ENCODE measurements around the gene PRRT1B. TPM values are rescaled to one million over a fixed set of nuclear protein-coding genes. Genes with fewer than 3 reads are reported as not detected.

Gene PRRT1B
- total and polyA plus RNA-seq, 9 of the 15 experiments (the other 6 are each of a cell fraction or from before 2014, with no cell fraction given), result not detected

DNA sequence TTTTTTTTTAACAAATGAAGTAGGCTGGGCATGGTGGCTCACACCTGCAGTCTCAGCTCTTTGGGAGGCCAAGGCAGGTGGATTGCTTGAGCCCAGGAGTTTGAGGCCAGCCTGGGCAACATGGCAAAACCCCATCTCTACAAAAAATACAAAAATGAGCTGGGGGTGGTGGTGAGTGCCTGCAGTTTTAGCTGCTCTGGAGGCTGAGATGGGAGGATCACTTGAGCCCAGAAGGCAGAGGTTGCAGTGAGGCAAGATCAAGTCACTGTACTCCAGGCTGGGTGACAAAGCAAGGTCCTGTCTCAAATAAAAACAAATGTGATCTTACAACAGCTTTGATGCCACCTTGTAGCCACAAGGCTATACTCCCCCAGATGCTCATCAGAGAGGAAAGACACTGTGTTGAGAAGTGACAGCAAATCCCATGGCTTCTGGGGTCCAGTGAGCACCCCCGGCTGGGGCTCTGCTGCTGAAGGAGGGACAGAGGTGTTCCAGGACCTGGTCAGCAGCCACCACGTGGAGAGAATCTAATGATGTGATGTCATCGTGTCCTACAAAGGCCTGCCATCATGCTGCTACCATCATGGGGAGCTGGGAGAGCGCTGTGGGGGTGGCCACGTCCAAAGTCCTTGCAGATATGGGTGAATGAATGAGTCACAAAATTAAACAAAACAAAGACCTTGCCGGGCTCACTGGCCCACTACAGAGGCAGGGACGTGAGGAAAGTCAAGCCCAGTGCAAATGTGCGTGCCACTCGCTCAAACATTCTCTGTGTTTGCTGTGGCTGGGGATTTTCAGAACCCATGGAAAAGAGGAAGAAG lies 60.7 kb downstream of the PRRT1B start (continued):
- TF ChIP-seq, protein P1, sequence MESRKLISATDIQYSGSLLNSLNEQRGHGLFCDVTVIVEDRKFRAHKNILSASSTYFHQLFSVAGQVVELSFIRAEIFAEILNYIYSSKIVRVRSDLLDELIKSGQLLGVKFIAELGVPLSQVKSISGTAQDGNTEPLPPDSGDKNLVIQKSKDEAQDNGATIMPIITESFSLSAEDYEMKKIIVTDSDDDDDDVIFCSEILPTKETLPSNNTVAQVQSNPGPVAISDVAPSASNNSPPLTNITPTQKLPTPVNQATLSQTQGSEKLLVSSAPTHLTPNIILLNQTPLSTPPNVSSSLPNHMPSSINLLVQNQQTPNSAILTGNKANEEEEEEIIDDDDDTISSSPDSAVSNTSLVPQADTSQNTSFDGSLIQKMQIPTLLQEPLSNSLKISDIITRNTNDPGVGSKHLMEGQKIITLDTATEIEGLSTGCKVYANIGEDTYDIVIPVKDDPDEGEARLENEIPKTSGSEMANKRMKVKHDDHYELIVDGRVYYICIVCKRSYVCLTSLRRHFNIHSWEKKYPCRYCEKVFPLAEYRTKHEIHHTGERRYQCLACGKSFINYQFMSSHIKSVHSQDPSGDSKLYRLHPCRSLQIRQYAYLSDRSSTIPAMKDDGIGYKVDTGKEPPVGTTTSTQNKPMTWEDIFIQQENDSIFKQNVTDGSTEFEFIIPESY (CRISPR knock-in tag; IDR thresholded peaks at IDR 0.05), result no peak
- no peak for TF ChIP-seq HEY1 (CRISPR knock-in tag; IDR thresholded peaks at IDR 0.05; ENCODE audit: borderline replicate concordance)
- TF ChIP-seq, protein P2, sequence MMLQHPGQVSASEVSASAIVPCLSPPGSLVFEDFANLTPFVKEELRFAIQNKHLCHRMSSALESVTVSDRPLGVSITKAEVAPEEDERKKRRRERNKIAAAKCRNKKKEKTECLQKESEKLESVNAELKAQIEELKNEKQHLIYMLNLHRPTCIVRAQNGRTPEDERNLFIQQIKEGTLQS (IDR thresholded peaks at IDR 0.05), result peak; percentile 65
- TF ChIP-seq, protein P2 (CRISPR knock-in tag; conservative IDR thresholded peaks at IDR 0.05), result no peak
- TF ChIP-seq CHD4 (IDR thresholded peaks at IDR 0.05; ENCODE audit: insufficient read depth, insufficient replicate concordance, low read depth, low read length, poor library complexity, severe bottlenecking), result no peak
- no peak for TF ChIP-seq HDGF (IDR thresholded peaks at IDR 0.05)
- TF ChIP-seq PHF8 (IDR thresholded peaks at IDR 0.05; ENCODE audit: borderline replicate concordance, low read length), result no peak
- TF ChIP-seq, protein P3, sequence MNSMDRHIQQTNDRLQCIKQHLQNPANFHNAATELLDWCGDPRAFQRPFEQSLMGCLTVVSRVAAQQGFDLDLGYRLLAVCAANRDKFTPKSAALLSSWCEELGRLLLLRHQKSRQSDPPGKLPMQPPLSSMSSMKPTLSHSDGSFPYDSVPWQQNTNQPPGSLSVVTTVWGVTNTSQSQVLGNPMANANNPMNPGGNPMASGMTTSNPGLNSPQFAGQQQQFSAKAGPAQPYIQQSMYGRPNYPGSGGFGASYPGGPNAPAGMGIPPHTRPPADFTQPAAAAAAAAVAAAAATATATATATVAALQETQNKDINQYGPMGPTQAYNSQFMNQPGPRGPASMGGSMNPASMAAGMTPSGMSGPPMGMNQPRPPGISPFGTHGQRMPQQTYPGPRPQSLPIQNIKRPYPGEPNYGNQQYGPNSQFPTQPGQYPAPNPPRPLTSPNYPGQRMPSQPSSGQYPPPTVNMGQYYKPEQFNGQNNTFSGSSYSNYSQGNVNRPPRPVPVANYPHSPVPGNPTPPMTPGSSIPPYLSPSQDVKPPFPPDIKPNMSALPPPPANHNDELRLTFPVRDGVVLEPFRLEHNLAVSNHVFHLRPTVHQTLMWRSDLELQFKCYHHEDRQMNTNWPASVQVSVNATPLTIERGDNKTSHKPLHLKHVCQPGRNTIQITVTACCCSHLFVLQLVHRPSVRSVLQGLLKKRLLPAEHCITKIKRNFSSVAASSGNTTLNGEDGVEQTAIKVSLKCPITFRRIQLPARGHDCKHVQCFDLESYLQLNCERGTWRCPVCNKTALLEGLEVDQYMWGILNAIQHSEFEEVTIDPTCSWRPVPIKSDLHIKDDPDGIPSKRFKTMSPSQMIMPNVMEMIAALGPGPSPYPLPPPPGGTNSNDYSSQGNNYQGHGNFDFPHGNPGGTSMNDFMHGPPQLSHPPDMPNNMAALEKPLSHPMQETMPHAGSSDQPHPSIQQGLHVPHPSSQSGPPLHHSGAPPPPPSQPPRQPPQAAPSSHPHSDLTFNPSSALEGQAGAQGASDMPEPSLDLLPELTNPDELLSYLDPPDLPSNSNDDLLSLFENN (IDR thresholded peaks at IDR 0.05; ENCODE audit: low read depth in 2 of 2, low read length in 2 of 2), result no peak
- no peak for TF ChIP-seq MYC (IDR thresholded peaks at IDR 0.05; ENCODE audit: low read depth, low read length)
- no peak for TF ChIP-seq MYC (CRISPR knock-in tag; IDR thresholded peaks at IDR 0.05; ENCODE audit: borderline replicate concordance, low read depth)
- no peak for TF ChIP-seq PURB (CRISPR knock-in tag; IDR thresholded peaks at IDR 0.05; ENCODE audit: low read depth)
- no peak for TF ChIP-seq SOX6 (IDR thresholded peaks at IDR 0.05)
- no peak for TF ChIP-seq POLR3G (IDR thresholded peaks at IDR 0.05; ENCODE audit: extremely low read depth, insufficient read length, insufficient replicate concordance)
- TF ChIP-seq ATF7 (IDR thresholded peaks at IDR 0.05), result peak; percentile 36; the same call in 1 of the 2 replicates
- TF ChIP-seq, protein P4, sequence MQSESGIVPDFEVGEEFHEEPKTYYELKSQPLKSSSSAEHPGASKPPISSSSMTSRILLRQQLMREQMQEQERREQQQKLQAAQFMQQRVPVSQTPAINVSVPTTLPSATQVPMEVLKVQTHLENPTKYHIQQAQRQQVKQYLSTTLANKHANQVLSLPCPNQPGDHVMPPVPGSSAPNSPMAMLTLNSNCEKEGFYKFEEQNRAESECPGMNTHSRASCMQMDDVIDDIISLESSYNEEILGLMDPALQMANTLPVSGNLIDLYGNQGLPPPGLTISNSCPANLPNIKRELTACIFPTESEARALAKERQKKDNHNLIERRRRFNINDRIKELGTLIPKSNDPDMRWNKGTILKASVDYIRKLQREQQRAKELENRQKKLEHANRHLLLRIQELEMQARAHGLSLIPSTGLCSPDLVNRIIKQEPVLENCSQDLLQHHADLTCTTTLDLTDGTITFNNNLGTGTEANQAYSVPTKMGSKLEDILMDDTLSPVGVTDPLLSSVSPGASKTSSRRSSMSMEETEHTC (IDR thresholded peaks at IDR 0.05), result no peak
- no peak for TF ChIP-seq HMGN3 (IDR thresholded peaks at IDR 0.05; ENCODE audit: borderline replicate concordance, extremely low read depth, insufficient read length, low read depth, low read length)
- TF ChIP-seq, protein P5, sequence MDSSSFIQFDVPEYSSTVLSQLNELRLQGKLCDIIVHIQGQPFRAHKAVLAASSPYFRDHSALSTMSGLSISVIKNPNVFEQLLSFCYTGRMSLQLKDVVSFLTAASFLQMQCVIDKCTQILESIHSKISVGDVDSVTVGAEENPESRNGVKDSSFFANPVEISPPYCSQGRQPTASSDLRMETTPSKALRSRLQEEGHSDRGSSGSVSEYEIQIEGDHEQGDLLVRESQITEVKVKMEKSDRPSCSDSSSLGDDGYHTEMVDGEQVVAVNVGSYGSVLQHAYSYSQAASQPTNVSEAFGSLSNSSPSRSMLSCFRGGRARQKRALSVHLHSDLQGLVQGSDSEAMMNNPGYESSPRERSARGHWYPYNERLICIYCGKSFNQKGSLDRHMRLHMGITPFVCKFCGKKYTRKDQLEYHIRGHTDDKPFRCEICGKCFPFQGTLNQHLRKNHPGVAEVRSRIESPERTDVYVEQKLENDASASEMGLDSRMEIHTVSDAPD (CRISPR knock-in tag; IDR thresholded peaks at IDR 0.05), result no peak
- no peak for TF ChIP-seq IFI16 (CRISPR knock-in tag; IDR thresholded peaks at IDR 0.05)
